Esophagus muscularis mucosa (tissue), 4 donors: ENCODE data around the gene ASB2. TPM values are rescaled to one million over a fixed set of nuclear protein-coding genes. Genes with fewer than 3 reads are reported as not detected.

Experiments used
- DNase-seq: peaks from one replicate; pipeline ENCODE4 v3.0.0-alpha.2; 2017; ENCODE audit errors: extremely low spot score
- H3K27ac ChIP-seq, 4 donors: fragments of 200-600 bp; sonication (generic); replicated peaks in 1 of 4; 1 replicate in 3 of 4; 2 replicates in 1 of 4; pipeline ENCODE4 v1.5.1; 2016 to 2019; ENCODE audit warnings: mild to moderate bottlenecking in 1 of 4
- H3K27me3 ChIP-seq, 4 donors: fragments of 200-600 bp; sonication (generic); one replicate each; pipeline versions ENCODE4 v1.5.1 to v1.6.0; 2016 to 2019
- H3K36me3 ChIP-seq, 4 donors: fragments of 200-600 bp; sonication (generic); one replicate each; pipeline ENCODE4 v1.5.1; 2016 to 2019
- H3K4me1 ChIP-seq, 4 donors: fragments of 200-600 bp; sonication (generic); one replicate each; pipeline ENCODE4 v1.5.1; 2016 to 2019
- H3K4me3 ChIP-seq, 4 donors: fragments of 200-600 bp; sonication (generic); 1 replicate in 2 of 4; 2 replicates in 2 of 4; pipeline ENCODE4 v1.5.1; 2016 to 2019; ENCODE audit warnings: mild to moderate bottlenecking in 4 of 4, moderate library complexity in 1 of 4
- H3K9me3 ChIP-seq, 4 donors: fragments of 200-600 bp; sonication (generic); 1 replicate in 3 of 4; 2 replicates in 1 of 4; pipeline ENCODE4 v1.5.1; 2016 to 2019
- EP300 ChIP-seq: sonication (generic); formaldehyde crosslinking; IDR thresholded peaks from one replicate; pipeline ENCODE4 v1.6.1; 2017; ENCODE audit warnings: antibody characterized with exemption
- POLR2A ChIP-seq: fragments of 450-650 bp; IDR thresholded peaks from one replicate; pipeline ENCODE4 v1.6.1; 2017; ENCODE audit warnings: antibody characterized with exemption, moderate library complexity, mild to moderate bottlenecking, low read depth
- POLR2AphosphoS5 ChIP-seq, 2 donors: sonication (generic); formaldehyde crosslinking; IDR thresholded peaks; one replicate each; pipeline ENCODE4 v1.6.1; 2017; ENCODE audit warnings: antibody characterized with exemption in 2 of 2
- WGBS: methylation state at CpG from one replicate; pipeline ENCODE4 v1.1.5; 2018; 5-methylcytosine and 5-hydroxymethylcytosine counted together
- intact Hi-C: fragments of 100-400 bp; cut with DNase I; formaldehyde crosslinking; loops from one replicate; pipeline ENCODE4 v1.15.1; 2023
- total RNA-seq, 4 donors: library from RNA; depleted of rRNA; stranded (reverse); fragments of >200 nt; gene quantifications; one replicate each; pipeline versions ENCODE4 v1.1.0 to v1.2.1, GENCODE V29; 2016
- TF ChIP-seq, protein P1 (sequence below), 3 experiments: fragments of 200-600 bp in 2 of 3; fragments of 450-650 bp in 1 of 3; sonication (generic) in 2 of 3; IDR thresholded peaks; one replicate each; pipeline ENCODE4 v1.5.1; 2017 to 2019; ENCODE audit warnings: antibody characterized with exemption in 3 of 3, mild to moderate bottlenecking in 2 of 3, moderate library complexity in 1 of 3

ASB2 gene
- total RNA-seq, 4 donors from 2014 or later = 53.5 to 164 (median 105) TPM

DNA sequence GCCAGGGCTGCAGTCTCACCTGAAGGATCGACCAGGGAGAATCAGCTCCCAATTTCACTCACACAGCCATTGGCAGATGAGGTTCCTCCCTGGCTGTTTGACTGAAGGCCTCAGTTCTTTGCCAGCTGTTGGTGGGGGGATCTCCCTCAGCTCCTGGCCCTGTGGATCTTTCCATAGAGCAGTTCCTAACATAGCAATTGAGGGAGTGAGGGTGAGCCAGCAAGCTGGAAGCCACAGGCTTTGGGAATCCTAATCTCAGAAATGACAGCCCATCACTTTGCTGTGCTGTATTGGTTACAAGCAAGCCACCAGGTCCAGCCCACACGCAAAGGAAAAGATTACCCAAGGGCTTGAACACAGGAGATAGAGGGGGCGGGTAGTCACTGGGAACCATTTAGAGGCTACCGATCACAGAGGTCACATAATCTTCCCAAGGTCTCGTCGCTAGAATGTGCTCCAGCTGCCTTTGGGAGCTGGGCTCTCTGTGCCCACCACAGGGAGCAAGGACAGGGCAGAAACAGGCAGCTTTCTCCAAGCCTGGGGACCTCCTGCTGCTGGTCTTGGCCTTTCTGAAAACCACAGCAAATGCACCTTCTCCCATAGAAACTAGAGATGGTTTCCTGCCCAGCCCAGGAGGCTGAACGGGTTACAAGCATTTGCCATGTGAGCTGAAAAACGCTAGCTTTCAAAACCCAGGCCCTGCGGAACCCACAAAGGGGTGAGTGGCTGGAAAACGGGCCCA is 45.2 kb upstream of the ASB2 start:
- Histone ChIP-seq H3K27ac (no peak overlapping the region), H3K27me3 (no peaks in the 10 kb centered on the region), H3K4me3 (no peak overlapping the region), H3K4me1 (peaks cover 1 to 9% (median 3%) of the 10 kb centered on the region in 4 donors), H3K9me3 (no peaks in the 10 kb centered on the region), H3K36me3 (no peaks in the 10 kb centered on the region)
- TF ChIP-seq, protein P1, sequence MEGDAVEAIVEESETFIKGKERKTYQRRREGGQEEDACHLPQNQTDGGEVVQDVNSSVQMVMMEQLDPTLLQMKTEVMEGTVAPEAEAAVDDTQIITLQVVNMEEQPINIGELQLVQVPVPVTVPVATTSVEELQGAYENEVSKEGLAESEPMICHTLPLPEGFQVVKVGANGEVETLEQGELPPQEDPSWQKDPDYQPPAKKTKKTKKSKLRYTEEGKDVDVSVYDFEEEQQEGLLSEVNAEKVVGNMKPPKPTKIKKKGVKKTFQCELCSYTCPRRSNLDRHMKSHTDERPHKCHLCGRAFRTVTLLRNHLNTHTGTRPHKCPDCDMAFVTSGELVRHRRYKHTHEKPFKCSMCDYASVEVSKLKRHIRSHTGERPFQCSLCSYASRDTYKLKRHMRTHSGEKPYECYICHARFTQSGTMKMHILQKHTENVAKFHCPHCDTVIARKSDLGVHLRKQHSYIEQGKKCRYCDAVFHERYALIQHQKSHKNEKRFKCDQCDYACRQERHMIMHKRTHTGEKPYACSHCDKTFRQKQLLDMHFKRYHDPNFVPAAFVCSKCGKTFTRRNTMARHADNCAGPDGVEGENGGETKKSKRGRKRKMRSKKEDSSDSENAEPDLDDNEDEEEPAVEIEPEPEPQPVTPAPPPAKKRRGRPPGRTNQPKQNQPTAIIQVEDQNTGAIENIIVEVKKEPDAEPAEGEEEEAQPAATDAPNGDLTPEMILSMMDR (IDR thresholded peaks at IDR 0.05) = no peak
- TF ChIP-seq POLR2AphosphoS5 (IDR thresholded peaks at IDR 0.05) = no peak
- WGBS = 78% methylated on average over 5 of the region's 10 CpGs
- intact Hi-C loops = loop anchor here (10.0 kb wide), 1 partner anchor 367 kb away; no protein-coding TSS in a partner anchor
- DNase-seq = no peak

DNA sequence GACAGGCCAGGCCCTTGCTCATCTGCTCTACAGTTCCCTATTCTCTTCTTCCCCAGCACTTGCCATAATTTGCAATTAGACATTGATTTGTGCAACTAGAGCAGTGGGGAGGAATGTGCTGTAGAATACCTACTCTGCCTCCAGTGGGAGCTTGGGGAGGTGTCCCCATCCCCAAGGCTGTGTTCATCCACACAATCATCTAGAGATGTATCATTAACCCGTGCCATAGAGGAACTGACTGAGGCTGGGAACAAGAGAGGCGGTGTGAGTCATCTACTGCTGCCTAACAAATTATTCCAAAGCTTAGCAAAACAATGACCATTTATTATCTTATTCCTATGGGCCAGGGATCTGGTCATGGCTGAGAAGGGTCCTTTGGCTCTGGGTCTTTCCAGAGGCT is 44.6 kb upstream of the ASB2 start:
- no peaks in the 10 kb centered on the region for H3K9me3 ChIP-seq

DNA sequence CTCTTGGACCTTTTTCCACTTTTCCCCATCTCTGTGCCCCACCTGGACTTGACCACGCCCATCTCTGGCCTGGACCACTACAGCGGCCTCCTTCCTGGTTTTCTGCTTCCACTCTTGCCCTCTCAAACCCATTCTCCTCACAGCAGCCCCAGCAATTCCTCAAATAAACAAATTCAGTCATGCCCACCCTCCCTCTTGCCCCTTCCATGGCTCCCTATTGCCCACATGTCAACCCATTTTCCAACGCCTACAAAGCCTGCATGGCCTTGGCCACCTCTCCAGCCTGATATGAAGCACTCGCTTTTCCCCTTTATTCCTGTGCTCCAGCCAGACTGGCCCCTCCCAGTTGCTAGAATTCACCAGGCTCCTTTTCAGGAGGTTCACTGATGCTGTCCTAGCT is 43.9 kb upstream of the ASB2 start:
- no peak for TF ChIP-seq POLR2AphosphoS5 (IDR thresholded peaks at IDR 0.05)
- TF ChIP-seq, protein P1 (IDR thresholded peaks at IDR 0.05) = no peak
- Histone ChIP-seq H3K27me3 (no peaks in the 10 kb centered on the region), H3K4me3 (no peak overlapping the region), H3K36me3 (no peaks in the 10 kb centered on the region), H3K4me1 (no peaks in the 10 kb centered on the region), H3K27ac (no peak overlapping the region), H3K9me3 (no peaks in the 10 kb centered on the region)
- intact Hi-C loops = loop anchor here (10.0 kb wide), 1 partner anchor 365 kb away; no protein-coding TSS in a partner anchor
- WGBS = 88% methylated on average over 4 of the region's 4 CpGs
- DNase-seq = no peak

More for the DNA sequence above, 44.6 kb upstream of the ASB2 start:
- Histone ChIP-seq H3K27ac (no peak overlapping the region), H3K4me1 (peaks cover 0 to 5% (median 0%) of the 10 kb centered on the region in 4 donors), H3K4me3 (no peak overlapping the region), H3K36me3 (no peaks in the 10 kb centered on the region), H3K27me3 (no peaks in the 10 kb centered on the region)
- intact Hi-C loops = loop anchor here (10.0 kb wide), 1 partner anchor 366 kb away; no protein-coding TSS in a partner anchor
- DNase-seq = no peak
- TF ChIP-seq POLR2A (no peak), EP300 (no peak), POLR2AphosphoS5 (IDR thresholded peaks at IDR 0.05) (no peak)
- 95% methylated on average over 2 of the region's 2 CpGs for WGBS

DNA sequence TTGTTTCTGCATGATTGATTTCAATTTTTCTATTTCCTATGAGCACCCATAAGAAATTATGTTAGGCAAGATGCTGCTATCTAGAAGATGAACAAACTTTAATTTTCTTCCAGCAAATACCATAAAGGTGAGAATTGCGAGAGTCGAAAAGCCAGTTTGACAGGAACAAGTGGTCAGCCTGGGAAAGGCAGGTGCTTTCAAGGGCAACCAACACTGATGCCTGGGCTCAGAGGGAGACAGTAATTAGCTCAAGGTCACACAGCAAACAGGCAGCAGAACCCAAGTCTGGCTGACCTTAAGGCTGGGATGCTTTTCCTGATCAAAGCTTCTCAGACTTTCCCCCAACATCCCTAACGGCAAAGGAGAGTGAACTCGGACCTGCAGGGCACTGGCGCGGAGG is 43.0 kb upstream of the ASB2 start:
- Histone ChIP-seq H3K36me3 (no peaks in the 10 kb centered on the region), H3K4me3 (no peak overlapping the region), H3K27me3 (no peaks in the 10 kb centered on the region), H3K9me3 (no peaks in the 10 kb centered on the region), H3K4me1 (no peaks in the 10 kb centered on the region), H3K27ac (no peak overlapping the region)
- no peak for DNase-seq
- TF ChIP-seq EP300 (no peak), POLR2A (no peak), POLR2AphosphoS5 (IDR thresholded peaks at IDR 0.05) (no peak)
- TF ChIP-seq, protein P1 (IDR thresholded peaks at IDR 0.05) = no peak
- intact Hi-C loops = no loop called here
- WGBS = 87% methylated on average over 6 of the region's 6 CpGs

DNA sequence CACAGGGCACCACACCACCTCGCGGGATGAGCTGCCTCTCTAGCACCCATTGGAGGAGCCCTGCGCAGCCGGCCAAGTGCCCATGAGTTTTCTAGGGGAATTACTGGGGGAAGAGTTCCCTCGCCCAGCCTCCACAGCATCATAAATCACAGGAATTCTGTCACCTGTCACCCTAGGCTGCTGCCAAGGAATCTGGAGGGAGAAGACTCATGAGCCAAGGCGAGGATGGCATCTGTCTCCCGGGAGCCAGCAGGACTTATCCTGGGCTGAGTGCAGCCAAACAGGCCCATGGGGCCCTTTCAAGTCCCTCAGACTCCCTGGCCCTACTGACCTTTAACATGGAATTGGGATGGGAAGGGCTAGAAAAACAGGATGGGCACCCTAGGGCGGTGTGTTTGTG is 41.9 kb upstream of the ASB2 start:
- H3K36me3 ChIP-seq = no peaks in the 10 kb centered on the region
- DNase-seq = no peak
- WGBS = 71% methylated on average over 8 of the region's 8 CpGs
- H3K4me3 ChIP-seq = no peak overlapping the region
- TF ChIP-seq POLR2A (no peak), POLR2AphosphoS5 (IDR thresholded peaks at IDR 0.05) (no peak), EP300 (no peak)
- TF ChIP-seq, protein P1 (IDR thresholded peaks at IDR 0.05) = no peak
- H3K4me1 ChIP-seq = no peaks in the 10 kb centered on the region
- H3K27ac ChIP-seq = no peak overlapping the region
- H3K9me3 ChIP-seq = no peaks in the 10 kb centered on the region
- H3K27me3 ChIP-seq = no peaks in the 10 kb centered on the region
- intact Hi-C loops = no loop called here
